CD4-positive, alpha-beta T cell treated with Interleukin-15 for 1 hour (primary cell): ENCODE measurements around the gene SH3RF3.

ENCODE experiments used
- DNase-seq: peaks from one replicate; pipeline ENCODE4 v3.0.0-alpha.2; 2020

The SH3RF3 gene

GRCh38 chr2:109342930-109343329 lies 213.9 kb downstream of the SH3RF3 start:
- no peak for DNase-seq

- no peak for DNase-seq
Measured at GRCh38 chr2:109343460-109343859, 214.5 kb downstream of the SH3RF3 start.

- DNase-seq: no peak
Measured at GRCh38 chr2:109344270-109344805, 215.3 kb downstream of the SH3RF3 start.

- DNase-seq: no peak
Measured at GRCh38 chr2:109345091-109345490, 216.1 kb downstream of the SH3RF3 start.

GRCh38 chr2:109345653-109346480 lies 216.9 kb downstream of the SH3RF3 start:
- no peak for DNase-seq

GRCh38 chr2:109346601-109347228 lies 217.7 kb downstream of the SH3RF3 start:
- no peak for DNase-seq

- no peak for DNase-seq
Measured at GRCh38 chr2:109347626-109348025, 218.6 kb downstream of the SH3RF3 start.

- no peak for DNase-seq
Measured at GRCh38 chr2:109348190-109348589, 219.2 kb downstream of the SH3RF3 start.

GRCh38 chr2:109348671-109349502 lies 219.9 kb downstream of the SH3RF3 start:
- peak; percentile 53 for DNase-seq

- DNase-seq: no peak
Measured at GRCh38 chr2:109349503-109350465, 220.8 kb downstream of the SH3RF3 start.

- no peak for DNase-seq
Measured at GRCh38 chr2:109350526-109350925, 221.5 kb downstream of the SH3RF3 start.

GRCh38 chr2:109351164-109351756 lies 222.3 kb downstream of the SH3RF3 start:
- DNase-seq: no peak

- no peak for DNase-seq
Measured at GRCh38 chr2:109352056-109352897, 223.3 kb downstream of the SH3RF3 start.

- DNase-seq: no peak
Measured at GRCh38 chr2:109352898-109353689, 224.1 kb downstream of the SH3RF3 start.

GRCh38 chr2:109353806-109354745 lies 225.1 kb downstream of the SH3RF3 start:
- DNase-seq: no peak

GRCh38 chr2:109355192-109355843 lies 226.3 kb downstream of the SH3RF3 start:
- DNase-seq: no peak

GRCh38 chr2:109356324-109357035 lies 227.5 kb downstream of the SH3RF3 start:
- no peak for DNase-seq
